GM12878 (cell line): ENCODE measurements around the gene MYT1. TPM values are rescaled to one million over a fixed set of nuclear protein-coding genes. Genes with fewer than 3 reads are reported as not detected.
A peak's percentile ranks its signal among the peaks of the same experiment; 100 is the strongest.

ENCODE experiments used
- ATAC-seq: fragments of 200-7000 bp; cut with Tn5 transposase; 3 replicates; pipeline ENCODE4 v1.9.1; 2020; ENCODE audit warnings: mild to moderate bottlenecking, moderate library complexity
- BruUV-seq: library from RNA; stranded (reverse); fragments of 400-500 nt; replicated peaks from 2 replicates; lab custom pipeline; 2021; lab: Mats Ljungman, UMichigan
- CTCF ChIA-PET: fragments of 300-600 bp; sonication (Branson Sonifier 250); formaldehyde crosslinking; extraction: SDS; loops from one replicate; lab custom pipeline; 2021; ENCODE audit warnings: inconsistent platforms; lab: Yijun Ruan, JAX
- POLR2A ChIA-PET: fragments of 350-600 bp; formaldehyde crosslinking; extraction: SDS; loops from one replicate; lab custom pipeline; 2021; ENCODE audit warnings: inconsistent platforms; lab: Charles Lee
- RAD21 ChIA-PET: fragments of 300-600 bp; sonication (Branson Sonifier 250); formaldehyde crosslinking; loops from one replicate; lab custom pipeline; 2023; ENCODE audit warnings: antibody characterized with exemption; ENCODE audit not compliant: unreplicated experiment; lab: Charles Lee
- SMC1A ChIA-PET: fragments of 300-600 bp; sonication (Branson Sonifier 250); formaldehyde crosslinking; loops from one replicate; lab custom pipeline; 2023; ENCODE audit not compliant: unreplicated experiment, uncharacterized antibody; lab: Charles Lee
- DNase-seq: peaks from one replicate; pipeline ENCODE4 v3.0.0-alpha.2; 2011; ENCODE audit warnings: low read depth, low spot score
- FAIRE-seq: peaks from 3 replicates; lab custom pipeline; 2011; peaks lifted over from hg19 to GRCh38; lab: Jason Lieb, UNC
- H2AFZ ChIP-seq: 2 replicates; pipeline ENCODE4 v1.6.0; 2011; ENCODE audit warnings: low read depth, low read length, control low read depth; ENCODE audit not compliant: control insufficient read depth
- H3K27ac ChIP-seq: 2 replicates; pipeline ENCODE4 v1.5.1; 2011; ENCODE audit warnings: control low read depth; ENCODE audit not compliant: control insufficient read depth, insufficient read depth
- H3K27me3 ChIP-seq, 2 experiments: replicated peaks in 1 of 2; 2 replicates each; pipeline versions ENCODE4 v1.6.0 to v1.6.1; 2011; ENCODE audit warnings: low read length in 1 of 2; ENCODE audit not compliant: control insufficient read depth in 2 of 2, insufficient read depth in 2 of 2
- H3K36me3 ChIP-seq, 2 experiments: 2 replicates each; pipeline ENCODE4 v1.5.1; 2011; ENCODE audit warnings: low read length in 1 of 2; ENCODE audit not compliant: control insufficient read depth in 2 of 2, insufficient read depth in 2 of 2
- H3K4me1 ChIP-seq: 2 replicates; pipeline ENCODE4 v1.6.1; 2011; ENCODE audit warnings: mild to moderate bottlenecking, low read length, moderate library complexity, mixed read lengths; ENCODE audit not compliant: control insufficient read depth, insufficient read depth
- H3K4me2 ChIP-seq: 2 replicates; pipeline ENCODE4 v1.6.0; 2011; ENCODE audit warnings: control low read depth; ENCODE audit not compliant: control insufficient read depth, insufficient read depth
- H3K4me3 ChIP-seq: fragments of 200-600 bp; sonication (generic); 2 replicates; pipeline ENCODE4 v1.5.1; 2016
- H3K79me2 ChIP-seq: 2 replicates; pipeline ENCODE4 v1.6.0; 2011; ENCODE audit warnings: low read length; ENCODE audit not compliant: control insufficient read depth, insufficient read depth
- H3K9ac ChIP-seq: 2 replicates; pipeline ENCODE4 v1.8.0; 2011; ENCODE audit warnings: low read length, control low read depth, mixed read lengths; ENCODE audit not compliant: control insufficient read depth, insufficient read depth
- H3K9me3 ChIP-seq: replicated peaks from 3 replicates; pipeline ENCODE4 v1.5.1; 2011; ENCODE audit warnings: mild to moderate bottlenecking, low read length; ENCODE audit not compliant: control insufficient read depth, insufficient read depth
- H4K20me1 ChIP-seq: 2 replicates; pipeline ENCODE4 v1.6.0; 2011; ENCODE audit not compliant: control insufficient read depth, insufficient read depth
- ATF7 ChIP-seq: fragments of 450-650 bp; IDR thresholded peaks from 2 replicates; pipeline ENCODE4 v1.6.1; 2016; ENCODE audit warnings: low read depth, mild to moderate bottlenecking
- CHD4 ChIP-seq: fragments of 200-600 bp; sonication (generic); IDR thresholded peaks from 2 replicates; pipeline ENCODE4 v1.6.1; 2016; ENCODE audit warnings: mild to moderate bottlenecking
- EGR1 ChIP-seq, 2 experiments: IDR thresholded peaks; 1 replicate in 1 of 2; 2 replicates in 1 of 2; pipeline ENCODE4 v1.6.1; 2011 to 2012; ENCODE audit warnings: low read depth in 2 of 2, low read length in 2 of 2, borderline replicate concordance in 1 of 2, mild to moderate bottlenecking in 1 of 2, moderate library complexity in 1 of 2
- ESRRA ChIP-seq: IDR thresholded peaks from 2 replicates; pipeline ENCODE4 v1.6.1; 2012; ENCODE audit warnings: mild to moderate bottlenecking, low read length, improper control_type of control experiment
- SP1 ChIP-seq: IDR thresholded peaks from one replicate; pipeline ENCODE4 v1.6.1; 2011; ENCODE audit warnings: low read depth, low read length
- TCF3 ChIP-seq: IDR thresholded peaks from 2 replicates; pipeline ENCODE4 v1.6.1; 2012; ENCODE audit warnings: low read depth, mild to moderate bottlenecking, low read length, borderline replicate concordance; ENCODE audit not compliant: insufficient read depth
- ZNF274 ChIP-seq: IDR thresholded peaks from one replicate; pipeline ENCODE4 v1.8.0; 2011; ENCODE audit not compliant: insufficient read length, insufficient read depth
- WGBS: methylation state at CpG from one replicate; pipeline ENCODE4 v1.1.6; 2016; ENCODE audit warnings: low lambda C conversion rate; ENCODE audit not compliant: insufficient replicate concordance, insufficient coverage; ENCODE audit errors: missing lambda C conversion rate; 5-methylcytosine and 5-hydroxymethylcytosine counted together
- in situ Hi-C: fragments of 300-500 bp; cut with MboI; formaldehyde crosslinking; loops from 9 replicates; pipeline ENCODE4 v1.14.3; 2018; ENCODE audit warnings: mixed read lengths
- intact Hi-C: fragments of 100-400 bp; cut with micrococcal nuclease; formaldehyde crosslinking; loops from one replicate; pipeline ENCODE4 v1.14.2; 2022; ENCODE audit not compliant: unreplicated experiment
- polyA plus RNA-seq, 11 experiments: library from polyadenylated mRNA; depleted of rRNA in 4 of 11; unstranded in 6 of 11; stranded (reverse) in 5 of 11; fragments of >200 nt; fragmentation: Nextera tagmentation in 4 of 11; fragmentation: Illumina TruSeq in 1 of 11; extraction: Ambion mirVana in 4 of 11; extraction: Trizol in 1 of 11; gene quantifications; 1 replicate in 1 of 11; 2 replicates in 10 of 11; pipeline versions ENCODE4 v1.2.1 to v1.2.3, GENCODE V29; 2011 to 2016; ENCODE audit warnings: inconsistent platforms in 2 of 11, missing spikeins in 2 of 11, low read depth in 1 of 11
- total RNA-seq, 4 experiments: library from RNA; depleted of rRNA in 3 of 4; stranded (reverse); fragments of >200 nt in 3 of 4; fragmentation: Illumina TruSeq in 1 of 4; extraction: Trizol in 1 of 4; gene quantifications; 2 replicates each; pipeline versions ENCODE4 v1.2.1 to v1.2.3, GENCODE V29; 2013 to 2021
- TF ChIP-seq, protein P1 (sequence below): IDR thresholded peaks from 2 replicates; pipeline ENCODE4 v1.6.1; 2011; ENCODE audit warnings: borderline replicate concordance, low read depth, mild to moderate bottlenecking, moderate library complexity, mixed read lengths, low read length; ENCODE audit not compliant: insufficient read depth; ENCODE audit errors: extremely low read length
- TF ChIP-seq, protein P2 (sequence below): IDR thresholded peaks from 2 replicates; pipeline ENCODE4 v1.6.1; 2011; ENCODE audit warnings: low read depth, mild to moderate bottlenecking, low read length, moderate library complexity, borderline replicate concordance; ENCODE audit errors: extremely low read depth

MYT1 gene
- total and polyA plus RNA-seq, 10 of the 15 experiments (the other 5 are each of a cell fraction or from before 2014, with no cell fraction given), result 0.01 to 0.10 TPM; not detected in 8

GRCh38 chr20:64211874-64212658, 47.8 kb downstream of the MYT1 start (continued):
- TF ChIP-seq, protein P1, sequence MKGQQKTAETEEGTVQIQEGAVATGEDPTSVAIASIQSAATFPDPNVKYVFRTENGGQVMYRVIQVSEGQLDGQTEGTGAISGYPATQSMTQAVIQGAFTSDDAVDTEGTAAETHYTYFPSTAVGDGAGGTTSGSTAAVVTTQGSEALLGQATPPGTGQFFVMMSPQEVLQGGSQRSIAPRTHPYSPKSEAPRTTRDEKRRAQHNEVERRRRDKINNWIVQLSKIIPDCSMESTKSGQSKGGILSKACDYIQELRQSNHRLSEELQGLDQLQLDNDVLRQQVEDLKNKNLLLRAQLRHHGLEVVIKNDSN, result no peak
- TF ChIP-seq CHD4 (no peak), TCF3 (no peak), ZNF274 (no peak)

DNA sequence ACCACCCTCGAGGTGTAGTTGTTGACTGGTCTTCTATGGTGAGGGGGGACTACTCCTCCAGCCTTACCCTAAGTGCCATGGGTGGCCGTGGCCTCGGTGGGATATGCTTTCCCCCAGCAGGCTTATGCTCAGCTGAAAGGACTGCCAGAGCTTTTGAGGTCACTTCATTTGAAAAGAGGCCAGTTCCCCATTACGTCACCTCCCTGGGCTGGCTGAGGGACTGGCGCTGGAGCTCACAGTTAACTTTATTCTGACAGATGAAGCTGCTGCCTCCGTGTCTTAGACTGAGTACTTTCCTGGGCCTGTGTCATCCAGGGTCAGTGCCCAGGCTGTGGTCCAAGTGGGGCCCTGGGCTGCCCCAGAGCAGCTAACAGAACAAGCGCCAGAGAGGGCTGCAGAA, 48.5 kb downstream of the MYT1 start:
- intact Hi-C loops (no loop called here), in situ Hi-C loops (no loop called here)
- no peaks in the 10 kb centered on the region for H3K9me3 ChIP-seq
- ChIA-PET POLR2A (no interaction called here), SMC1A (no interaction called here), RAD21 (no interaction called here), CTCF (no interaction called here)
- H2AFZ ChIP-seq, result no peak overlapping the region
- TF ChIP-seq ATF7, result peak; percentile 60
- TF ChIP-seq, protein P2, sequence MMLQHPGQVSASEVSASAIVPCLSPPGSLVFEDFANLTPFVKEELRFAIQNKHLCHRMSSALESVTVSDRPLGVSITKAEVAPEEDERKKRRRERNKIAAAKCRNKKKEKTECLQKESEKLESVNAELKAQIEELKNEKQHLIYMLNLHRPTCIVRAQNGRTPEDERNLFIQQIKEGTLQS, result no peak
- TF ChIP-seq EGR1 (IDR thresholded peaks at IDR 0.05; ENCODE audit: borderline replicate concordance in 1 of 2, low read depth in 2 of 2, low read length in 2 of 2), result no peak
- TF ChIP-seq SP1, result no peak
- TF ChIP-seq ESRRA, result no peak
- no peaks in the 10 kb centered on the region for H3K79me2 ChIP-seq
- H3K27ac ChIP-seq, result no peak overlapping the region
- WGBS, result 3% methylated on average over 7 of the region's 7 CpGs
- H3K36me3 ChIP-seq, result no peaks in the 10 kb centered on the region
- H3K4me3 ChIP-seq, result no peak overlapping the region
- no TSS peak for BruUV-seq
- peaks cover 4% of the 10 kb centered on the region in 2 experiments; a peak in 2 of 4 replicates for H3K27me3 ChIP-seq
- no peak overlapping the region for H3K4me2 ChIP-seq
- DNase-seq (no peak), ATAC-seq (no peak), FAIRE-seq (no peak)
- H3K4me1 ChIP-seq, result no peaks in the 10 kb centered on the region
- H4K20me1 ChIP-seq, result no peaks in the 10 kb centered on the region
- H3K9ac ChIP-seq, result no peak overlapping the region
